Epidermal melanocyte (primary cell): ENCODE measurements around the gene NEDD4L.

Source experiments
- DNase-seq: peaks from one replicate; pipeline ENCODE4 v3.0.0; 2011; ENCODE audit warnings: low spot score; ENCODE audit not compliant: insufficient read length

Gene NEDD4L

GRCh38 chr18:58051765-58052460 is 7.9 kb downstream of the NEDD4L start:
- no peak for DNase-seq

GRCh38 chr18:58052960-58053359 is 8.9 kb downstream of the NEDD4L start:
- DNase-seq: no peak

- no peak for DNase-seq
Measured at GRCh38 chr18:58054041-58054781, 10.2 kb downstream of the NEDD4L start.

GRCh38 chr18:58055890-58056558 is 12.0 kb downstream of the NEDD4L start:
- no peak for DNase-seq

- DNase-seq: no peak
Measured at GRCh38 chr18:58056852-58057251, 12.8 kb downstream of the NEDD4L start.

- no peak for DNase-seq
Measured at GRCh38 chr18:58057291-58057965, 13.4 kb downstream of the NEDD4L start.

GRCh38 chr18:58058720-58059119 is 14.7 kb downstream of the NEDD4L start:
- no peak for DNase-seq

- no peak for DNase-seq
Measured at GRCh38 chr18:58060254-58060653, 16.2 kb downstream of the NEDD4L start.

GRCh38 chr18:58061349-58061748 is 17.3 kb downstream of the NEDD4L start:
- no peak for DNase-seq

GRCh38 chr18:58064406-58064998 is 20.5 kb downstream of the NEDD4L start:
- peak; percentile 40 for DNase-seq

GRCh38 chr18:58065956-58066355 is 21.9 kb downstream of the NEDD4L start:
- DNase-seq: no peak

GRCh38 chr18:58067601-58068000 is 23.6 kb downstream of the NEDD4L start:
- no peak for DNase-seq

- DNase-seq: no peak
Measured at GRCh38 chr18:58069099-58069498, 25.1 kb downstream of the NEDD4L start.

- no peak for DNase-seq
Measured at GRCh38 chr18:58069721-58070292, 25.8 kb downstream of the NEDD4L start.

- DNase-seq: no peak
Measured at GRCh38 chr18:58076052-58076451, 32.0 kb downstream of the NEDD4L start.

- no peak for DNase-seq
Measured at GRCh38 chr18:58077329-58077728, 33.3 kb downstream of the NEDD4L start.

GRCh38 chr18:58078889-58079573 is 35.0 kb downstream of the NEDD4L start:
- no peak for DNase-seq

- no peak for DNase-seq
Measured at GRCh38 chr18:58080451-58080850, 36.4 kb downstream of the NEDD4L start.

GRCh38 chr18:58087928-58088690 is 44.1 kb downstream of the NEDD4L start:
- DNase-seq: no peak

- DNase-seq: no peak
Measured at GRCh38 chr18:58088691-58089065, 44.7 kb downstream of the NEDD4L start.
